Measurements from ENCODE around the gene ABCE1. TPM values are rescaled to one million over a fixed set of nuclear protein-coding genes. Genes with fewer than 3 reads are reported as not detected.
A peak's percentile ranks its signal among the peaks of the same experiment; 100 is the strongest.

ABCE1 gene
- total RNA-seq, 1 donor from 2014 or later: 77.9 TPM

DNA sequence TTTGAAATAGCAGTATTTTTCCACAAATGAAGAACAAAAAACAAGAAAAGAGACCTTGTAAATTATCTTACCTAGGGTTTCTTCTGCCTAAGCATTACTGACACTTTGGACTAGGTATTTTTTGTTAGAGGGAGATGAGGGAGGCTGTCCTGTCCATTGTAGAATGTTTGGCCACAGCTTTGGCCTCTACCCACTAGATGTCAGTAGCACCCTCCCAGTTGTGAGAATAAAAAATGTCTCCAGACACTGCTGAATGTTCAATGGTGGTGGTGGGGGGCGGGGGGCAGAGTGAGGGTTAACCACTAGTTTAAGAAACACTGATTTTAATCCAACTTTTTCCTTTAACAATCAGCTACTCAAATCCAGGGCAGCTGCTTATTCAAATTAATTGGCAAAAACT lies 56.5 kb downstream of the ABCE1 start:
- TF ChIP-seq, protein P1, sequence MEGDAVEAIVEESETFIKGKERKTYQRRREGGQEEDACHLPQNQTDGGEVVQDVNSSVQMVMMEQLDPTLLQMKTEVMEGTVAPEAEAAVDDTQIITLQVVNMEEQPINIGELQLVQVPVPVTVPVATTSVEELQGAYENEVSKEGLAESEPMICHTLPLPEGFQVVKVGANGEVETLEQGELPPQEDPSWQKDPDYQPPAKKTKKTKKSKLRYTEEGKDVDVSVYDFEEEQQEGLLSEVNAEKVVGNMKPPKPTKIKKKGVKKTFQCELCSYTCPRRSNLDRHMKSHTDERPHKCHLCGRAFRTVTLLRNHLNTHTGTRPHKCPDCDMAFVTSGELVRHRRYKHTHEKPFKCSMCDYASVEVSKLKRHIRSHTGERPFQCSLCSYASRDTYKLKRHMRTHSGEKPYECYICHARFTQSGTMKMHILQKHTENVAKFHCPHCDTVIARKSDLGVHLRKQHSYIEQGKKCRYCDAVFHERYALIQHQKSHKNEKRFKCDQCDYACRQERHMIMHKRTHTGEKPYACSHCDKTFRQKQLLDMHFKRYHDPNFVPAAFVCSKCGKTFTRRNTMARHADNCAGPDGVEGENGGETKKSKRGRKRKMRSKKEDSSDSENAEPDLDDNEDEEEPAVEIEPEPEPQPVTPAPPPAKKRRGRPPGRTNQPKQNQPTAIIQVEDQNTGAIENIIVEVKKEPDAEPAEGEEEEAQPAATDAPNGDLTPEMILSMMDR (conservative IDR thresholded peaks at IDR 0.05): peak; percentile 58
- DNase-seq (ENCODE audit: extremely low spot score, unreplicated experiment): no peak
- Mint-ChIP-seq H3K9me3 (no peaks in the 10 kb centered on the region), H3K4me3 (no peak overlapping the region), H3K27ac (peak overlapping the region; percentile 90), H3K4me1 (ENCODE audit: unreplicated experiment) (no peaks in the 10 kb centered on the region), H3K36me3 (peaks cover 34% of the 10 kb centered on the region), H3K27me3 (no peaks in the 10 kb centered on the region)

DNA sequence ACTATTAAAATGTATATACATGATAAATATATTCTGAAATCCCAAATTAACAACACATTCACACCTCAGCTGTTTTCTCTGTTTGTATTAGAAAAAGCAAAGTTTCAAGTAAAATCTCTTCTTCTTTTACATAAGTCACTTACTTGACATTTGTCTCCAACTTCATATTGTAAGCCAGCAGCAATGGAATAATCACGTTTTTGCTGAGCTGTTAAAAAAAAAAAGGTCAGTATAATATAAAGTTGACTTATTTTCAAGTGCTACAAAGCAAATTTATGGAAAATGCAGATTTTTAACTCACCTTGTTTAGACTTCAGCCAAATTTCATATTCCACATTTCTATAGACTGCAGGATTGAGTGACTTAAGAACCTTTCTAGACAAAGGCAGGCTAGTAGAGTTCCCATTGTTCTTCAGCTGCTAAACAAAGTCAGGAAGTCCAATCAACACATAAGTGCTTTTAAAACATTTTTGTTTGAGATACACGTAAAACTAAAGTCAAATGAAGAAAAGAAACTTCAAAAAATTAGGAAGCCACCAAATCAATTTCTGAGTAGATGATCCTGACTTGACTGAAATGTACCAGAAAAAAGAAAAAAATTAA lies 57.3 kb downstream of the ABCE1 start:
- peaks cover 26% of the 10 kb centered on the region for H3K36me3 Mint-ChIP-seq
- TF ChIP-seq, protein P1 (conservative IDR thresholded peaks at IDR 0.05): no peak
- H3K9me3 Mint-ChIP-seq: no peaks in the 10 kb centered on the region
- no peak overlapping the region for H3K27ac Mint-ChIP-seq
- H3K4me1 Mint-ChIP-seq (ENCODE audit: unreplicated experiment): no peaks in the 10 kb centered on the region
- no peaks in the 10 kb centered on the region for H3K27me3 Mint-ChIP-seq
- no peak for DNase-seq (ENCODE audit: extremely low spot score, unreplicated experiment)
- no peak overlapping the region for H3K4me3 Mint-ChIP-seq

DNA sequence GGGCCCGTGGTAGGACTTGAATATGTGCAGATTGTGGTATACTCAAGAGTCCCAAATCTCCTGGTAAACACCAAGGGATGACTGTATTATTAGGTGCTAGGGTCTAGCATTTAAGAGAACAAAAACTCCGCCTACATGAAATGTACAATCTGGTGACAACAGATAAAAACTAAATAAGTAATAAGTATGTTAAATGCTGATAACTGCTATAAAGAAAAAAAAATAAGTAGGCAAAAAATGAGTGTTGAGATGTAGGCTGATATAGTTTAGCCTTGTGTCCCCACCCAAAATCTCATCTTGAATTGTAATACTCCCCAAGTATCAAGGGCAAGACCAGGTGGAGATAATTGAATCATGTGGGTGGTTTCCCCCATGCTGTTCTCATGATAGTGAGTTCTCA lies 58.9 kb downstream of the ABCE1 start:
- Mint-ChIP-seq H3K4me3 (no peak overlapping the region), H3K27me3 (no peaks in the 10 kb centered on the region), H3K4me1 (ENCODE audit: unreplicated experiment) (no peaks in the 10 kb centered on the region), H3K9me3 (no peaks in the 10 kb centered on the region), H3K36me3 (peaks cover 21% of the 10 kb centered on the region), H3K27ac (no peak overlapping the region)
- no peak for DNase-seq (ENCODE audit: extremely low spot score, unreplicated experiment)
- TF ChIP-seq, protein P1 (conservative IDR thresholded peaks at IDR 0.05): no peak

DNA sequence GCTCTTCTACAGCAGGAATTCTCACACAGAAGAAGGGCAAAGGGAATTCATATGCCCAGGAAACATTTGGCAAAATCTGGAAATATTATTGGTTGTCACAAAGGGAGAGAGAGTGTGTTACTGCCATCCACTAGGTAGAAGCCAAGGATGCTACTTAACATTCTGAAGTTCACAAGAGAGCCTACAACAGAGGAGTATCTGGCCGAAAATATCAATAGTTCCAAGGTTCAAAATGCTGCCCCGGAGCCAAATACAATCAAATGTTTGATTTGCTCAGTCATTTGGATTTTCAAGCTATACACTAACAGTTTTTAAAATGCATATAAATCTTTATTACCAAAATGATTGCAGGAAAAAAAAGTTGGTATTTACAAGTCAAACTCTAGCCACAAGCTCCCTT lies 63.4 kb downstream of the ABCE1 start:
- H3K9me3 Mint-ChIP-seq: no peaks in the 10 kb centered on the region
- H3K4me1 Mint-ChIP-seq (ENCODE audit: unreplicated experiment): no peaks in the 10 kb centered on the region
- TF ChIP-seq, protein P1 (conservative IDR thresholded peaks at IDR 0.05): no peak
- no peak overlapping the region for H3K27ac Mint-ChIP-seq
- no peaks in the 10 kb centered on the region for H3K27me3 Mint-ChIP-seq
- H3K4me3 Mint-ChIP-seq: no peak overlapping the region
- DNase-seq (ENCODE audit: extremely low spot score, unreplicated experiment): no peak
- peaks cover 10% of the 10 kb centered on the region for H3K36me3 Mint-ChIP-seq

DNA sequence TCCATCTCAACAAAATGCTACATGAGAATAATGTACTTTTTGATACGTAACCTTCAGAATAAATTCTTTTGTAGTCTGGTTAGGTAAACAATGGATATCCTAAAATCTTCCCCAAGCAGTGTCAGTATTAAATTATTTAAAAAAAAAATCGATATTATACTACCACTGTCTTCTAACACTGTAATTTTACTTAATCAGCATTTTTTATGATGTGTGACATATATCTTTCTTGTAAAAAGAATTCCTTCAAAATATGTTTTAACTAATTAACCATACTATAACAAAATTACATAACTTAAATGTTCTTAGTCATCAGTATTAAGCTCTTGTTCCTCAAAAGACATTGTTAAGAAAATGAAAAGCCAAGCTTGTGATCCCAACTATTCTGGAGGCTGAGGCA lies 69.8 kb downstream of the ABCE1 start:
- no peak for DNase-seq (ENCODE audit: extremely low spot score, unreplicated experiment)
- Mint-ChIP-seq H3K36me3 (peaks cover 21% of the 10 kb centered on the region), H3K4me1 (ENCODE audit: unreplicated experiment) (no peaks in the 10 kb centered on the region), H3K9me3 (no peaks in the 10 kb centered on the region), H3K27ac (no peak overlapping the region), H3K27me3 (no peaks in the 10 kb centered on the region), H3K4me3 (no peak overlapping the region)
- TF ChIP-seq, protein P1 (conservative IDR thresholded peaks at IDR 0.05): no peak
